ENCODE data around the gene PAM. TPM values are rescaled to one million over a fixed set of nuclear protein-coding genes. Genes with fewer than 3 reads are reported as not detected.

The PAM gene
- total and polyA plus RNA-seq, 2 of the 8 experiments (the other 6 are each of a cell fraction or from before 2014, with no cell fraction given), result 30.4 to 67.8 TPM

GRCh38 chr5:102753889-102754766 lies 977 bp upstream of the PAM start:
- peak overlapping the region; percentile 68 for H4K91ac ChIP-seq (replicated peaks; ENCODE audit: insufficient read length, low read length)
- H4K8ac ChIP-seq (ENCODE audit: extremely low read depth, insufficient read depth, low read length), result peak overlapping the region; percentile 87
- H3K4me3 ChIP-seq (ENCODE audit: extremely low read depth in 1 of 4, insufficient read depth in 2 of 4, low read depth in 3 of 4, low read length in 4 of 4), result peak overlapping the region; percentile 68 to 95 (median 91)
- peak overlapping the region; percentile 15 for H4K5ac ChIP-seq (ENCODE audit: insufficient read length, low read depth, low read length)
- DNase-seq (ENCODE audit: low read depth in 1 of 2, low spot score in 2 of 2), result peak in 1 of 2 experiments; percentile 80
- CTCF ChIA-PET (ENCODE audit: partially characterized antibody), result interaction anchor here (0.8 to 4.5 kb wide), 3 partner anchors 10 to 72 kb away, joined by 3 to 22 read pairs (median 6); no protein-coding TSS in a partner anchor
- H3K18ac ChIP-seq (ENCODE audit: extremely low read depth, low read length), result peak overlapping the region; percentile 87
- H2AFZ ChIP-seq (ENCODE audit: low read length), result peak overlapping the region; percentile 86
- peak overlapping the region; percentile 78; the same call in 1 of the 2 replicates for H2BK5ac ChIP-seq (ENCODE audit: low read depth, low read length)
- peak overlapping the region in 3 of 4 experiments; percentile 43 to 61 (median 49); a peak in 5 of 7 replicates for H3K9ac ChIP-seq (replicated peaks in 1 of 4; ENCODE audit: extremely low read depth in 1 of 4, low read depth in 3 of 4, low read length in 3 of 4)
- POLR2A ChIA-PET (ENCODE audit: partially characterized antibody), result interaction anchor here (0.6 to 2.0 kb wide), 6 partner anchors 9 to 690 kb away, joined by 3 to 17 read pairs (median 5); partner anchors contain the start of genes GIN1 and PPIP5K2
- H3K27ac ChIP-seq (ENCODE audit: low read depth, low read length), result peak overlapping the region; percentile 32; the same call in 1 of the 2 replicates
- H3K79me1 ChIP-seq (ENCODE audit: low read depth, low read length), result no peaks in the 10 kb centered on the region
- H3K36me3 ChIP-seq (ENCODE audit: control insufficient read depth in 2 of 4, insufficient read depth in 4 of 4, low read length in 3 of 4), result no peaks in the 10 kb centered on the region
- no peaks in the 10 kb centered on the region for H3K9me3 ChIP-seq (ENCODE audit: insufficient read depth in 2 of 2, low read depth in 1 of 2, low read length in 1 of 2)
- H2AK5ac ChIP-seq (ENCODE audit: low read depth, low read length), result no peak overlapping the region
- 9% methylated on average over 31 of the region's 32 CpGs; no CpG with 5 or more reads in 1 of the 2 experiments for WGBS, 2 experiments (ENCODE audit: extremely low coverage in 1 of 2, insufficient coverage in 1 of 2, insufficient read length in 1 of 2, insufficient replicate concordance in 2 of 2, low coverage in 1 of 2, low lambda C conversion rate in 2 of 2, missing lambda C conversion rate in 1 of 2)
- H4K20me1 ChIP-seq (replicated peaks in 1 of 2; ENCODE audit: control insufficient read depth in 1 of 2, insufficient read depth in 2 of 2, low read length in 2 of 2), result peaks cover 0 to 1% of the 10 kb centered on the region in 2 experiments
- peaks cover 0 to 13% (median 9%) of the 10 kb centered on the region in 4 experiments; a peak in 6 of 7 replicates for H3K4me1 ChIP-seq (replicated peaks in 1 of 4; ENCODE audit: control insufficient read depth in 3 of 4, insufficient read depth in 4 of 4, low read length in 3 of 4)
- H3K56ac ChIP-seq (replicated peaks; ENCODE audit: insufficient read length, low read depth, low read length), result peak overlapping the region; percentile 35
- peak overlapping the region; percentile 92; the same call in 1 of the 2 replicates for H2BK15ac ChIP-seq (ENCODE audit: low read length)
- H2BK120ac ChIP-seq (replicated peaks; ENCODE audit: low read depth, low read length), result no peak overlapping the region
- H3K27me3 ChIP-seq (replicated peaks in 1 of 4; ENCODE audit: control insufficient read depth in 3 of 4, extremely low read depth in 1 of 4, insufficient read depth in 3 of 4, low read length in 3 of 4), result peaks cover 0 to 14% (median 13%) of the 10 kb centered on the region in 4 experiments; a peak in 6 of 7 replicates
- no peak overlapping the region for H3K14ac ChIP-seq (ENCODE audit: insufficient read length)
- no peak for FAIRE-seq
- 0 out of 2 replicates have a peak overlapping the region, but pooled peaks have one; percentile 18 for H2BK20ac ChIP-seq (ENCODE audit: low read length)
- peak overlapping the region; percentile 50 for H3K4ac ChIP-seq (replicated peaks; ENCODE audit: insufficient read length, low read depth, low read length)
- no peak overlapping the region for H3K23ac ChIP-seq (ENCODE audit: insufficient read length)
- peaks cover 0 to 11% of the 10 kb centered on the region in 2 experiments; a peak in 2 of 4 replicates for H3K79me2 ChIP-seq (ENCODE audit: control insufficient read depth in 1 of 2, insufficient read depth in 2 of 2, low read length in 2 of 2)
- peaks cover 22% of the 10 kb centered on the region for H3K23me2 ChIP-seq (ENCODE audit: low read depth, low read length)
- H2BK12ac ChIP-seq (ENCODE audit: low read depth, low read length), result peak overlapping the region; percentile 84; the same call in 1 of the 2 replicates
- H3K4me2 ChIP-seq (ENCODE audit: insufficient read depth in 1 of 2, low read depth in 2 of 2, low read length in 2 of 2), result peak overlapping the region; percentile 95 to 98
- no peak for TF ChIP-seq SIN3A (conservative IDR thresholded peaks at IDR 0.05 in 1 of 2, IDR thresholded peaks at IDR 0.05 in 1 of 2; ENCODE audit: low read depth in 1 of 2, low read length in 2 of 2)
- TF ChIP-seq RAD21 (IDR thresholded peaks at IDR 0.05 in 1 of 2, conservative IDR thresholded peaks at IDR 0.05 in 1 of 2; ENCODE audit: low read depth in 2 of 2, low read length in 2 of 2), result no peak
- peak; percentile 44; the same call in 1 of the 2 replicates for TF ChIP-seq POLR2AphosphoS5 (IDR thresholded peaks at IDR 0.05; ENCODE audit: low read depth, low read length)
- TF ChIP-seq ATF3 (IDR thresholded peaks at IDR 0.05; ENCODE audit: insufficient read depth, low read depth, low read length), result no peak
- TF ChIP-seq BCL11A (IDR thresholded peaks at IDR 0.05; ENCODE audit: low read depth in 2 of 2, low read length in 2 of 2), result no peak
- no peak for TF ChIP-seq CEBPB (IDR thresholded peaks at IDR 0.05; ENCODE audit: low read depth, low read length)
- no peak for TF ChIP-seq MAFK (IDR thresholded peaks at IDR 0.05; ENCODE audit: low read depth, low read length)

Data from H1 (cell line).